HAP-1 (cell line): Measurements from ENCODE around the gene INO80E.
A peak's percentile ranks its signal among the peaks of the same experiment; 100 is the strongest.
"Not testable (repeated sequence)": the region's sequence is repeated elsewhere in the genome, so short reads cannot be mapped to it uniquely, and the experiment has no call there.

Experiments used
- DNase-seq, 2 experiments: peaks; one replicate each; pipeline ENCODE4 v3.0.0-alpha.2; 2016 to 2020; ENCODE audit warnings: low spot score in 2 of 2
- H3K27me3 ChIP-seq: fragments of 250-450 bp; sonication (Bioruptor Pico); 2 replicates; pipeline ENCODE4 v1.5.1; 2020; ENCODE audit warnings: low read depth, mild to moderate bottlenecking, moderate library complexity
- H3K36me3 ChIP-seq: fragments of 250-450 bp; sonication (Bioruptor Pico); replicated peaks from 2 replicates; pipeline ENCODE4 v1.5.1; 2020; ENCODE audit warnings: mild to moderate bottlenecking
- H3K4me1 ChIP-seq: fragments of 250-450 bp; sonication (Bioruptor Pico); 2 replicates; pipeline ENCODE4 v1.5.1; 2020; ENCODE audit warnings: mild to moderate bottlenecking
- H3K4me3 ChIP-seq: fragments of 250-450 bp; sonication (Bioruptor Pico); 2 replicates; pipeline ENCODE4 v1.5.1; 2020; ENCODE audit warnings: mild to moderate bottlenecking, moderate library complexity
- H3K9me3 ChIP-seq: fragments of 250-450 bp; sonication (Bioruptor Pico); 2 replicates; pipeline ENCODE4 v1.5.1; 2020; ENCODE audit warnings: mild to moderate bottlenecking, moderate library complexity
- in situ Hi-C: fragments of 300-500 bp; cut with MboI; formaldehyde crosslinking; loops from 3 replicates; pipeline ENCODE4 v1.14.3; 2020; ENCODE audit warnings: low sequenced_read_pairs, inconsistent platforms, mixed read lengths

Gene INO80E

DNA sequence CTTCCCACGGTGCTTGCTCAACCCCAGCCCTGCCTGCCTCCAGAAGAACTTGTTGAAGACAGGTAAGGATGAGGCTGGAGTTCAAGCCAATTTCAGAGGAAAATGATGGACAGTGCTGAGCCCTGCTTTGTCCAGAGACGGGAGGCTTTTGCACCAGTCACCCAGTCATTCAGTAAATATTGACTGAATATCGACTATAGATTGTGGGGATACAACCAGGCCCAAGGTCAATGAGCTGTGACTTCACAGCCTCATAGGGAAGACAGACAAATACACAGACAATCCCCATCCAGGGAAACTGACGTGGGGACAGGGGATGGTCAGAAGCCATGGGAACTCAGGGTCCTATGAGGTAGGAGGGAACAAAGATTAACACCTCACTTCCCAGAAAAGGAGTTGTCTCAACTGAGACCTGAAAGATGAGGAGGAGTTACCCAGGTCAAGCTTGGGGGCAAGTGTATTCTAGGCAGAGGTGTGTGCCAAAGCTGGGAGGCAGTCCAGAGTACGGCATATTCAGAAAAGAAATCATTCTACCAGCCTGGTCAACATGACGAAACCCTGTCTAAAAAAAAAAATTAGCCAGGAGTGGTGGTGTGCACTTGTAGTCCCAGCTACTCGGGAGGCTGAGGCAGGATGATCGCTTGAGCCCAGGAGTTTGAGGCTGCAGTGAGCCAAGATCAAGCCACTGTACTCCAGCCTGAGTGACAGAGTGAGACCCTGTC is 20.7 kb downstream of the INO80E start:
- in situ Hi-C loops = no loop called here
- H3K4me3 ChIP-seq = no peak overlapping the region
- H3K27me3 ChIP-seq = no peaks in the 10 kb centered on the region
- H3K9me3 ChIP-seq = no peaks in the 10 kb centered on the region
- peaks cover 5% of the 10 kb centered on the region; the same call in 1 of the 2 replicates for H3K4me1 ChIP-seq
- H3K36me3 ChIP-seq = no peaks in the 10 kb centered on the region
- DNase-seq = no peak

DNA sequence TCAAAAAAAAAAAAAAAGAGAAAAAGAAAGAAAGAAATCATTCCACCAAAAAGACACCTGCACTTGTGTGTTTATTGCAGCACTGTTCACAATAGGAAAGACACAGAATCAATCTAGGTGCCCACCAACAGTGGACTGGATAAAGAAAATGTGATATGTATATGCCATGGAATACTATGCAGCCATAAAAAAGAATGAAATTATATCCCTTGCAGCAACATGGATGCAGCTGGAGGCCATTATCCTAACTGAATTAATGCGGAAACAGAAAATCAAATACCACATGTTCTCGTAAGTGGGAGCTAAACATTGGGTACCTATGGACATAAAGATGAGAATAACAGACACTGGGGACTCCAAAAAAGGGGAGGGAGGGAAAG is 21.2 kb downstream of the INO80E start:
- Histone ChIP-seq H3K4me1 (peaks cover 5% of the 10 kb centered on the region; the same call in 1 of the 2 replicates), H3K36me3 (no peaks in the 10 kb centered on the region), H3K27me3 (no peaks in the 10 kb centered on the region), H3K4me3 (no peak overlapping the region), H3K9me3 (no peaks in the 10 kb centered on the region)
- DNase-seq = no peak
- in situ Hi-C loops = no loop called here

DNA sequence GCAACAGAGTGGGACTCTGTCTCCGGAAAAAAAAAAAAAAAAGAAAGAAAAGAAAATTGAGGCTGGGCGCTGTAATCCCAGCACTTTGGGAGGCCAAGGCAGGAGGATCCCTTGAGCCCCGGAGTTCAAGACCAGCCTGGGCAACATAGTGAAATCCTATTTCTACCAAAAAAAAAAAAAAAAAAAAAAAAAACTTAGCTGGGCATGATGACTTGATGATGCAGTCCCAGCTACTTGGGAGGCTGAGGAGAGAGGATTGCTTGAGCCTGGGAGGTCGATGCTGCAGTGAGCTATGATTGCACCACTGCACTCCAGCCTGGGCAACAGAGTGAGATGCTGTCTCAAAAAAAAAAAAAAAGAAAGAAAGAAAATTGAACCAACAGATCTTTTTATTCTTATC is 21.9 kb downstream of the INO80E start:
- H3K4me3 ChIP-seq, H3K36me3 ChIP-seq, H3K4me1 ChIP-seq, H3K9me3 ChIP-seq, H3K27me3 ChIP-seq, DNase-seq, in situ Hi-C loops: not testable (repeated sequence)

DNA sequence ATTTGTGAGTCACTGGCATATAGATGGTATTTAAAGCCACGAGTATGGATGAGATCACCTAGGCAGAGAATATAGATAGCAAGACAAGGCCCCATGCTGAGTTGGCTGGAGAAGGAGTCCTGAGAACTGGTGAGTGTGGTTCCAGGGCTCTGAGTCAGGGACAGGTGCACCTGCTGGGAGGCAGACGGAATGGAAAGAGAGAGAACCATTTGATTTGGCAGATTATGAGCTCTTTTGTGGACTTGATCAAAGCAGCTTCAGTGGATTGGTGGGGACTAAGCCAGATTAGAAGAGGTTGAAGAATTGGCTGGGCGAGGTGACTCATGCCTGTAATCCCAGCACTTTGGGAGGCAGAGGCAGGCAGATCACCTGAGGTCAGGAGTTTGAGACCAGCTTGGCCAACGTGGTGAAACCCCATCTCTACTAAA is 22.7 kb downstream of the INO80E start:
- no peak overlapping the region for H3K4me3 ChIP-seq
- H3K4me1 ChIP-seq = peaks cover 5% of the 10 kb centered on the region; the same call in 1 of the 2 replicates
- no peaks in the 10 kb centered on the region for H3K9me3 ChIP-seq
- in situ Hi-C loops = no loop called here
- no peaks in the 10 kb centered on the region for H3K36me3 ChIP-seq
- H3K27me3 ChIP-seq = no peaks in the 10 kb centered on the region
- no peak for DNase-seq

DNA sequence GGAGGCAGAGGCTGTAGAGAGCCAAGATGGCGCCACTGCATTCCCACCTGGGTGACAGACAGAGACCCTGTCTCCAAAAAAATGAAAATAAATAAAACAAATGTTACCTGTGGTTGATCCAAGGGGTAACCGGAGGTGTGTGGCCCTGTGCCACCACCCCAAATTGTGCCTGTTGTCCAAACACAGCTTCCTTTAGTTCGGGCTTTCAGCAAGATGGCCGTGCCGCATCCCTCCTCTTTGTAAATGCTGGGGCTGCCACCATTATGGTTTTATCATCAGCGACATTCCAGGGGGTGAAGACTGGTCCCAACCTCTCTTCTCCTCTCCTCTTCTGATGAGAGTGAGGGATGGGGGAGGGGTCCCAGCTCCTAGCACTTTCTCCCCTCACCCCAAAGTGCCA is 26.8 kb downstream of the INO80E start, which contains the start of gene C16orf92:
C16orf92 (plus strand) TSS at position 312 of the 400 bp plus-strand sequence. CDS start 143 bp downstream, outside the sequence.
- in situ Hi-C loops = loop anchor here (10.0 kb wide), 1 partner anchor 328 kb away; no protein-coding TSS in a partner anchor
- Histone ChIP-seq H3K4me1 (peaks cover 5% of the 10 kb centered on the region; the same call in 1 of the 2 replicates), H3K27me3 (peaks cover 28% of the 10 kb centered on the region), H3K36me3 (no peaks in the 10 kb centered on the region), H3K9me3 (no peaks in the 10 kb centered on the region), H3K4me3 (no peak within 1 kb of the TSS)
- DNase-seq = no peak

DNA sequence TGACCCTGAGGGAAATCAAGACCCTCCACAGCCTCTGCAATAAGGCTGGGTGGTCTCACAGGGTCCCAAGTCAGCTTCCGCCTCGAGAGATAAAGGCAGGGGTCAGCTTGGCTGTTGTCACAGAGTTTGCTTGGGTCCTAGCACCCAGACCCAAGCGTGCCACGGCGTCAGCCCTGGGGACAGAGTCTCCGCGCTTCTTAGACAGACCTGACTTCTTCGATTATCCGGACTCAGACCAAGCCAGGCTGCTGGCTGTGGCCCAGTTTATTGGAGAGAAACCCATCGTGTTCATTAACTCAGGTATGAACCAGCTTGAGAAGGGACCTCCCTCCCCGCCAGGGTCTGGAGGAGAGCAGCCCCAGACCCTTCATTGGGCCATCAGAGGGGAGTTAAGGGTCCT is 27.5 kb downstream of the INO80E start:
- no peaks in the 10 kb centered on the region for H3K9me3 ChIP-seq
- H3K27me3 ChIP-seq = peaks cover 32% of the 10 kb centered on the region
- no peaks in the 10 kb centered on the region for H3K36me3 ChIP-seq
- no peak overlapping the region for H3K4me3 ChIP-seq
- DNase-seq = no peak
- peaks cover 5% of the 10 kb centered on the region; the same call in 1 of the 2 replicates for H3K4me1 ChIP-seq
- in situ Hi-C loops = loop anchor here (10.0 kb wide), 1 partner anchor 329 kb away; no protein-coding TSS in a partner anchor

DNA sequence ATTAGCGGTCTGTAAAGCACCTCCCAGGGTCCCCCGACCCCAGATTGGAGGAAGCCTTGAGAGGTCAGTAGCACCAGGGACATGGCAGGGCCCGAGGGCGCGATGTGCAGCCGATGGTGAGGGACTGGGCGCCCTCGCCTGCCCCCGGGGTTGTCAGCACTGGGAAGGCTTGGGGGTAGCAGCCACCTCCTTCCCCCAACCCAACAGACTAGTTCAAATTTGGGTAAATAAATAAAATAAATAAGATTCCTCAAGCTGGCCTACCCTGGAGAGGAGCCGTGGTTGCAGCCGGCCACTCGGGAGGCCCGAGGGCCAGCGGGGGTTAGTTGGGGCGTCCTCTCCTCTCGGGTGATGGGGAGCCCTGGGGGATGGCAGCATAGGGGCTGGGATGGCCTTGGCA is 28.4 kb downstream of the INO80E start:
- Histone ChIP-seq H3K9me3 (no peaks in the 10 kb centered on the region), H3K4me1 (peaks cover 5% of the 10 kb centered on the region; the same call in 1 of the 2 replicates), H3K4me3 (no peak overlapping the region), H3K27me3 (peaks cover 40% of the 10 kb centered on the region), H3K36me3 (no peaks in the 10 kb centered on the region)
- in situ Hi-C loops = loop anchor here (10.0 kb wide), 1 partner anchor 330 kb away; no protein-coding TSS in a partner anchor
- no peak for DNase-seq

DNA sequence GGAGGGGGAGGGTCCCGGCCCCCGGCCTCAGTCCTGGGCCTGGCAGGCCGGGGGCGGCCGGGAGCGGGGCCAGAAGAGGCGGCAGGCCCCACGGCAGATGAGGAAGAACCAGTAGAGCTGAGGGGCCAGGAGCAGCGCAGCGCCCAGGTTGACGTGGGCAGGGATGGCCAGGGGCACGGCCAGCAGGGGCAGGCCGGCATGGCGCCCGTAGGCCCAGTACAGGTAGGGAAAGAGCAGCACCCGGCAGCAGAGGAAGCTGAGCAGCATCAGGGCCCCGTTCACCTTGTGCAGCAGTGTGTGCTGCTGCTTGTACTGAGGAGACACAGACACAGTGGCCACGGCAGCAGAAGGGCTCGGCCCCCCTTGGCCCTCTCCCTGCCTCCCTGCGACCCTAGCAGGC is 29.1 kb downstream of the INO80E start:
- no peak for DNase-seq
- Histone ChIP-seq H3K27me3 (peaks cover 45% of the 10 kb centered on the region), H3K4me3 (no peak overlapping the region), H3K9me3 (no peaks in the 10 kb centered on the region), H3K4me1 (peaks cover 5% of the 10 kb centered on the region; the same call in 1 of the 2 replicates), H3K36me3 (no peaks in the 10 kb centered on the region)
- in situ Hi-C loops = loop anchor here (10.0 to 25.0 kb wide), 2 partner anchors 330 to 913 kb away; no protein-coding TSS in a partner anchor

DNA sequence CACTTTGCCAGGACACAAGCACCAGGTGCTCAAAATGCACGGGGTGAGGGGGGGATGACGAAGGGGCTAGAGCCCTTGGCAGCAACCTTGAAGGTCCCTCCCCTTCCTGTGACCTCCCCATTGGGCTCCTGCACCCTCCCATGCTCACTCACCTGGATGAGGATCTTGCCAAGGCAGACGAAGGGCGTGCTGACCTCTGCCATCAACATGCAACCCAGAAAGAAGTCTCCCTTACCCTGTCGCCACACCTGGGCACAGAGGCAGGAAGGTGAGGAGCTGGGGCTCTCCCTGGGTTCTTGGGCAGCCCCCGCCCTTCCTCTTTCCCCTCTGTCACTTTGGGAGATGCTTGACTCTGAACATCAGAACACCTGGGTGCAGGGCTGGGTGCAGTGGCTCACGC is 29.5 kb downstream of the INO80E start:
- Histone ChIP-seq H3K9me3 (no peaks in the 10 kb centered on the region), H3K4me3 (no peak overlapping the region), H3K36me3 (no peaks in the 10 kb centered on the region), H3K27me3 (peaks cover 47% of the 10 kb centered on the region), H3K4me1 (peaks cover 3% of the 10 kb centered on the region; the same call in 1 of the 2 replicates)
- no peak for DNase-seq
- in situ Hi-C loops = loop anchor here (10.0 to 25.0 kb wide), 2 partner anchors 331 to 913 kb away; no protein-coding TSS in a partner anchor

DNA sequence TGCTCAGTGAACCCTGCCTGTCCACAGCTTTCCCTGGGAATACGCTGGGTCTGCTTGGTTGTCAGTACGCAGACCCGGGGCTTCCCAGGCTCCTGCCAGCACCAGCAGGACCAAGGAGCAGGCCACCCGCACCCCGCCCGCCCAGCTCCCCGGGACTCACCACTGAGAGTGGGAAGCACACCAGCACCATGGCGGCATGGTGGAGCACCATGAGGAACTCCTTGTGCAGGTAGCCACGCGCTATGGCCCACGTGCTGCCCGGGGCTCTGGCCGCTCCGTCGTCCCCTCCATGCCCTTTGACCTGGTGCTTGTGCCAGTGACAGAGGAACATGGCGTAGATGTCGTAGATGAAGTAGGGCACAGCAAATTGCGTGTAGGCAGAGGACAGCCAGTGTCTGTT is 30.4 kb downstream of the INO80E start:
- Histone ChIP-seq H3K4me3 (no peak overlapping the region), H3K4me1 (no peaks in the 10 kb centered on the region), H3K27me3 (peaks cover 50% of the 10 kb centered on the region), H3K9me3 (no peaks in the 10 kb centered on the region), H3K36me3 (no peaks in the 10 kb centered on the region)
- in situ Hi-C loops = loop anchor here (10.0 to 25.0 kb wide), 2 partner anchors 332 to 914 kb away; no protein-coding TSS in a partner anchor
- DNase-seq = no peak

DNA sequence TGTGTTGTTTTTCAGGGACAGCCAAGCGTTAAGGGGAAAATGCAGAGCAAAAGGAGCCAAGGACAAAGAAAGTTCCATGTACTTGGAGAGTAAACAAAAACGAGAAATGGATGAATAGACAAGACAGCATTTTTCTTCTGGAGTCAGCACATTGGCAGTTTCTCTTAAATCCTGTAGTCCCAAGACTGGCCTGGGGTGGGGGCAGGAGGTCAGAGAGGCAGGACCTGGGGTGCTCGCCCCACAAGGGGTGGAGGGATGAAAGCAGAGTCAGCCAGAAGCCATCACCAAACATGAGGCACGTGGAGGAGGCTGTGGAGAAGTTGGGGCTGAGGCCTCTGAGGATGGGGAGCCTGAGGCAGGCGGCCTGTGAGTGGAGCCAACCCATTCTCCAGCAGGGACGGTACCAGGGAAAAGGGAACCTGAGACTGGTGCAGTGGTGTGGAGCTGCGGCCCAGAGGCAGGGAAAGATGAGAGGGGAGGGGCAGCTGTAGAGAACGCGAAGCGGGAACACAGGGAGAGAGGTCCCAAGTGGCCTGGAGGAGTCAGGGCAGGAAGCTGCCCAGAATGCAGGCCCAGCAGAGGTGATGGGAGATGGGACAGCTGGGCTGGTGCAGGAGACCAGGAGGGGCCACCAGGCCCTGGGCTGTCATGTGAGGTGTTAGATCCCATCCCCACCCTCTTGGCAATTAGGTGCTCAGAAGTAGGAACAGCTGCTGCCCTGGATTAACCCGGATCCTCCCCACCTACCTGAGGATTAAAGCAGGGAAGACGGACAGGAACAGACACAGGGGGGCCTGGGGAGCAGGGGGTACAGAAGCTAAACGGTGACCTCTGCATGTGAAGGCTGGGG is 31.8 kb downstream of the INO80E start:
- Histone ChIP-seq H3K9me3 (no peaks in the 10 kb centered on the region), H3K36me3 (no peaks in the 10 kb centered on the region), H3K4me3 (no peak overlapping the region), H3K4me1 (no peaks in the 10 kb centered on the region), H3K27me3 (peaks cover 52% of the 10 kb centered on the region)
- DNase-seq = no peak
- in situ Hi-C loops = loop anchor here (10.0 to 25.0 kb wide), 2 partner anchors 333 to 916 kb away; no protein-coding TSS in a partner anchor

DNA sequence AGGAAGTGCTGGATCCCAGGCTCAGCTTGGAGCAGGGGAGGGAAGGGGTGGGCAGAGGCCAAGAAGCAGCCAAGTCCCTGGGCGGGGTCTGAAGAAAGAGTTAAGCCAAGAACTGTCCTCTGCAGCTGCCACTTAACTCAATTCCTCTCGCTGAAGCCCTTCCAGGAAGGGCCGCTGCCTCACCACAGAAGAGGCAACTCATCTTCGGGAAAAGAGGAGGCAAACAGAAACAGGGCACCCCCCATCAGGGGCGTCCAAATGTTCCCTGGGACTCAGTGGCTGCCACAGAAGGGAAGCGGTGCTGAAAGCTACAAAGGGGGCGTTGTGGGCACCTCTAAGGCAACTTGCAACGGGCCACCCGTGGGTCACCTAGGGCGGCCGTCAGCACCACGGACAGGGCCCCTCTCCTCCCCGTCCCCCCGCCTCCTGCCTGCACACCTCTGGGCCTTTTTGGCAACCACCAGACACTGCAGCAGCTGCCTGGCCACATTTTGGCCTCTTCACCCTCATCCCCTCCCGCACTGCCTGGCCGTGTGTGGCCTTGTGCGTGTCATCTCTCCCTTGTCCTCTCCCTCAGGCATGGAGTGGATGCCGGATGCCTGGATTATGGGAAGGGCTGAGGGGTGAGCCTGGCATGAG is 32.5 kb downstream of the INO80E start:
- H3K9me3 ChIP-seq = no peaks in the 10 kb centered on the region
- H3K4me1 ChIP-seq = no peaks in the 10 kb centered on the region
- H3K36me3 ChIP-seq = no peaks in the 10 kb centered on the region
- H3K27me3 ChIP-seq = peaks cover 52% of the 10 kb centered on the region
- peak in 1 of 2 experiments; percentile 69 for DNase-seq
- no peak overlapping the region for H3K4me3 ChIP-seq
- in situ Hi-C loops = loop anchor here (10.0 to 25.0 kb wide), 2 partner anchors 334 to 916 kb away; no protein-coding TSS in a partner anchor

DNA sequence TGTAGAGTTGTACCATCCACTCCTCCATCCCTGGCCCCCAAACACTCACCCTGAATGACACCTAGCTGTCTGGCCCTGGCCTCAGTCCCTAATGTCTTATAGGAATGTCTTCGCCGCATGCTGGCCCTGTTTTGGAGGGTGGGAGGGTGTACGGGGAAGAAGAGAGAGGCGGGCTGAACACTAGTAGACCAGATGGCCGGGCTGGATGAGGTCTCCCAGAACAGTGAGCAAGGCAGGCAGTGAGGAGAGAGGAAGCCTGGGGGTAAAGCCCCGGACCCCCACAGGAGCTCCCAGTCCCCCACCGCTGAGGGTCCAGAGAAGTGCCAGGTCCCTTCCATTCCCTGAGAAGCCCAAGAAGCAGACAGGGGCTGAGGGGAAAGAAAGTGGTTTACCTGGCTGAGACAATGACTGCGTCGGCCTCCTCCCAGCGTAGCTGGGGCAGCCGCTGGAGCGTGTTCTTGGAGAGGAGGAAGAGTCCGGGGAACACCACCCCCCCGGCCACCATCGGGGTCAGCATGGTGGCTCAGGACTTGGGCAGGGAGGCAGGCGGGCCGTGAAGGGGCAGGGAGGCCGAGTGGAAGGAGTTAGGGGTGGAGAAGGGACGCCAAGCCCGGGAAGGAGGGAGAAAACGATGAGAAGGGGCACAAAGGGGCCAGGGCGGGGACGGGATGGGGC is 34.1 kb downstream of the INO80E start:
- peaks cover 54% of the 10 kb centered on the region for H3K27me3 ChIP-seq
- DNase-seq = no peak
- in situ Hi-C loops = loop anchor here (25.0 kb wide), 1 partner anchor 918 kb away; no protein-coding TSS in a partner anchor

More for the DNA sequence above, 34.1 kb downstream of the INO80E start:
- no peaks in the 10 kb centered on the region for H3K9me3 ChIP-seq
- no peak overlapping the region for H3K4me3 ChIP-seq
- H3K4me1 ChIP-seq = no peaks in the 10 kb centered on the region
- H3K36me3 ChIP-seq = no peaks in the 10 kb centered on the region
